OCI-LY1 (cell line): ENCODE measurements around the gene GKN2.

Experiments used
- H2AFZ ChIP-seq: fragments of 200-600 bp; sonication (generic), shearing (Covaris generic); 2 replicates; pipeline ENCODE4 v1.6.0; 2014; ENCODE audit warnings: antibody characterized with exemption, mild to moderate bottlenecking, low read length
- H3F3A ChIP-seq: fragments of 200-600 bp; sonication (generic), shearing (Covaris generic); 2 replicates; pipeline ENCODE4 v1.6.0; 2014; ENCODE audit warnings: mild to moderate bottlenecking, antibody characterized with exemption, low read length, moderate library complexity; ENCODE audit not compliant: insufficient read depth
- H3K27ac ChIP-seq: fragments of 200-600 bp; sonication (generic); 2 replicates; pipeline ENCODE4 v1.5.1; 2014; ENCODE audit warnings: low read length, mixed run types, mild to moderate bottlenecking, low read depth; ENCODE audit not compliant: poor library complexity, severe bottlenecking
- H3K27me3 ChIP-seq: fragments of 200-600 bp; sonication (generic); 2 replicates; pipeline ENCODE4 v1.6.0; 2014; ENCODE audit warnings: antibody characterized with exemption, mild to moderate bottlenecking, low read length, moderate library complexity; ENCODE audit not compliant: insufficient read depth
- H3K36me3 ChIP-seq: fragments of 200-600 bp; sonication (generic); 2 replicates; pipeline ENCODE4 v1.6.1; 2014; ENCODE audit warnings: mild to moderate bottlenecking, antibody characterized with exemption, low read length, moderate library complexity, mixed read lengths; ENCODE audit not compliant: insufficient read depth
- H3K4me1 ChIP-seq: fragments of 200-600 bp; sonication (generic); 2 replicates; pipeline ENCODE4 v1.5.1; 2014; ENCODE audit warnings: mild to moderate bottlenecking, low read length, moderate library complexity; ENCODE audit not compliant: insufficient read depth, severe bottlenecking
- H3K4me2 ChIP-seq: fragments of 200-600 bp; sonication (generic), shearing (Covaris generic); 2 replicates; pipeline ENCODE4 v1.6.1; 2014; ENCODE audit warnings: low read length
- H3K4me3 ChIP-seq: fragments of 200-600 bp; sonication (generic); 2 replicates; pipeline ENCODE4 v1.5.1; 2014; ENCODE audit warnings: low read length, low read depth, mild to moderate bottlenecking, mixed read lengths; ENCODE audit not compliant: poor library complexity, severe bottlenecking
- H3K79me2 ChIP-seq: fragments of 200-600 bp; shearing (Covaris generic); 2 replicates; pipeline ENCODE4 v1.6.1; 2016; ENCODE audit warnings: mixed run types, low read length, mixed read lengths; ENCODE audit not compliant: insufficient read depth
- H3K9ac ChIP-seq: fragments of 200-600 bp; sonication (generic), shearing (Covaris generic); 2 replicates; pipeline ENCODE4 v1.6.1; 2014; ENCODE audit warnings: mild to moderate bottlenecking, low read length, mixed read lengths
- H3K9me2 ChIP-seq: fragments of 200-600 bp; sonication (generic), shearing (Covaris generic); 2 replicates; pipeline ENCODE4 v1.6.1; 2014; ENCODE audit warnings: low read depth, mild to moderate bottlenecking, low read length, mixed read lengths
- H3K9me3 ChIP-seq: fragments of 200-600 bp; shearing (Covaris generic); 2 replicates; pipeline ENCODE4 v1.6.1; 2014; ENCODE audit warnings: low read length, mixed read lengths
- H4K20me1 ChIP-seq: fragments of 200-600 bp; sonication (generic), shearing (Covaris generic); 2 replicates; pipeline ENCODE4 v1.6.0; 2016; ENCODE audit warnings: mild to moderate bottlenecking, low read length; ENCODE audit not compliant: insufficient read depth
- EZH2 ChIP-seq: fragments of 200-600 bp; sonication (generic), shearing (Covaris generic); IDR thresholded peaks from 2 replicates; pipeline ENCODE4 v1.8.0; 2017; ENCODE audit warnings: borderline replicate concordance, mixed run types, mild to moderate bottlenecking, antibody characterized with exemption, low read length, moderate library complexity, mixed read lengths
- TF ChIP-seq, protein P1 (sequence below): fragments of 200-600 bp; sonication (generic), shearing (Covaris generic); IDR thresholded peaks from 2 replicates; pipeline ENCODE4 v1.5.1; 2017; ENCODE audit warnings: mild to moderate bottlenecking, antibody characterized with exemption, low read length, moderate library complexity, mixed read lengths

The GKN2 gene

DNA sequence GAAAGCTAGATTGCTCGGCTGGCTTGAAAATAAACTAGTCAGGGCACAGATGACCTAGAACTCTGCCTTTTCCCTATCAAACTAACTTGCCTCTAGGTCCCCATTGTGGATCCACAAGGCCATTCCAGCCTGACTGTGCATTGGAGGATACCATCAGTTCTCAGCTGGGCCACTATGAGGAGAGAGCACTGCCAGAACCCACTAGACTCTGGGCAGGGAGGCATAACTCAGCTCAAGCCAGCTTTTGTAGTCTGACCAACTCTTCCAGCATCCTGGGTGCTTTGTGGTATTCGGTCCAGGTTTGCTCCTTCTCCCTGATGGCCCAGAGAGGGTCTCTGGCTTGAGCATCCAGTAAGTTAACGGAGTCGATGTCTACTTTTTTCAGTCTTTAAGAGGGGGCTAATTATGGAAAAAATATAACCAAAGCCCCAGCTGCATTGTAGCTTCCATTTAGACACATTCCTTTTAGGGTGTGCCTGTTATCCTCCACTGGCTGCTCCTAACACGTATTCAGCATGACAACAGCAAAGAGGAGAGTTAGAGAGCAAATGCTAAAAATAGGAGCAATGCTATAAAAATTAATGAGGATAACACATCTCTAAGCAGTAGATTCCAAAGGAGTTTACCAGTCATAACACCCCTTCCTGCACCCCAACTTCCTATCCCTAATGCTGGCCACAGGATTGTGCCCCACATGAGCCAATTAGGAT, 15.2 kb downstream of the GKN2 start:
- Histone ChIP-seq H3K27ac (no peak overlapping the region), H3K27me3 (peaks cover 3% of the 10 kb centered on the region; the same call in 1 of the 2 replicates), H4K20me1 (no peaks in the 10 kb centered on the region), H3K4me2 (no peak overlapping the region), H2AFZ (no peak overlapping the region), H3K9me2 (no peaks in the 10 kb centered on the region), H3K79me2 (no peaks in the 10 kb centered on the region), H3F3A (no peaks in the 10 kb centered on the region), H3K9me3 (peaks cover 2% of the 10 kb centered on the region; the same call in 1 of the 2 replicates), H3K4me1 (no peaks in the 10 kb centered on the region), H3K36me3 (no peaks in the 10 kb centered on the region; the same call in 1 of the 2 replicates), H3K9ac (no peak overlapping the region), H3K4me3 (no peak overlapping the region)
- no peak for TF ChIP-seq EZH2
- TF ChIP-seq, protein P1, sequence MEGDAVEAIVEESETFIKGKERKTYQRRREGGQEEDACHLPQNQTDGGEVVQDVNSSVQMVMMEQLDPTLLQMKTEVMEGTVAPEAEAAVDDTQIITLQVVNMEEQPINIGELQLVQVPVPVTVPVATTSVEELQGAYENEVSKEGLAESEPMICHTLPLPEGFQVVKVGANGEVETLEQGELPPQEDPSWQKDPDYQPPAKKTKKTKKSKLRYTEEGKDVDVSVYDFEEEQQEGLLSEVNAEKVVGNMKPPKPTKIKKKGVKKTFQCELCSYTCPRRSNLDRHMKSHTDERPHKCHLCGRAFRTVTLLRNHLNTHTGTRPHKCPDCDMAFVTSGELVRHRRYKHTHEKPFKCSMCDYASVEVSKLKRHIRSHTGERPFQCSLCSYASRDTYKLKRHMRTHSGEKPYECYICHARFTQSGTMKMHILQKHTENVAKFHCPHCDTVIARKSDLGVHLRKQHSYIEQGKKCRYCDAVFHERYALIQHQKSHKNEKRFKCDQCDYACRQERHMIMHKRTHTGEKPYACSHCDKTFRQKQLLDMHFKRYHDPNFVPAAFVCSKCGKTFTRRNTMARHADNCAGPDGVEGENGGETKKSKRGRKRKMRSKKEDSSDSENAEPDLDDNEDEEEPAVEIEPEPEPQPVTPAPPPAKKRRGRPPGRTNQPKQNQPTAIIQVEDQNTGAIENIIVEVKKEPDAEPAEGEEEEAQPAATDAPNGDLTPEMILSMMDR = no peak

DNA sequence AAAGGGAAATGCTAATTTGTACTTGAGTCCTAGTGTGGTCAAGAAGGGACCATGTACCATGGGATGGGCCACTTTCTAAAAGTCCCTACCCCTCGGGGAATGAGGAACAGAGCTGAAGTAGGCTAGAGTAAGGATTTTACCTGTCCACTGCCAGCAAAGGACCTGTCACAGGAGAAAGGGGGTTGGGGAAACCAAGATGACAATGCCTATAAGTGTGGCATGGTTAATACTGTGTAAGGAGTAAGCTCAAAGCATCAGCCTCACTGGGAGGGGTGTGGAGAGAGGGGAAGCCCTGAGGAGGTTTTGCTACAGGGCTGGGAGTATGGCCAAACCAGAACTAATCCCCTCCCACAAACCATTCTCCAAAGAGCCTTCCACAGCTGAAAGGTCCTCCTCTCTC, 15.8 kb downstream of the GKN2 start:
- Histone ChIP-seq H3F3A (no peaks in the 10 kb centered on the region), H4K20me1 (no peaks in the 10 kb centered on the region), H3K79me2 (no peaks in the 10 kb centered on the region), H3K4me1 (no peaks in the 10 kb centered on the region), H2AFZ (no peak overlapping the region), H3K9me2 (no peaks in the 10 kb centered on the region), H3K27me3 (peaks cover 3% of the 10 kb centered on the region; the same call in 1 of the 2 replicates), H3K36me3 (no peaks in the 10 kb centered on the region; the same call in 1 of the 2 replicates), H3K9ac (no peak overlapping the region), H3K9me3 (peaks cover 2% of the 10 kb centered on the region; the same call in 1 of the 2 replicates), H3K4me2 (no peak overlapping the region), H3K27ac (no peak overlapping the region), H3K4me3 (no peak overlapping the region)
- TF ChIP-seq EZH2 = no peak
- TF ChIP-seq, protein P1 = no peak

DNA sequence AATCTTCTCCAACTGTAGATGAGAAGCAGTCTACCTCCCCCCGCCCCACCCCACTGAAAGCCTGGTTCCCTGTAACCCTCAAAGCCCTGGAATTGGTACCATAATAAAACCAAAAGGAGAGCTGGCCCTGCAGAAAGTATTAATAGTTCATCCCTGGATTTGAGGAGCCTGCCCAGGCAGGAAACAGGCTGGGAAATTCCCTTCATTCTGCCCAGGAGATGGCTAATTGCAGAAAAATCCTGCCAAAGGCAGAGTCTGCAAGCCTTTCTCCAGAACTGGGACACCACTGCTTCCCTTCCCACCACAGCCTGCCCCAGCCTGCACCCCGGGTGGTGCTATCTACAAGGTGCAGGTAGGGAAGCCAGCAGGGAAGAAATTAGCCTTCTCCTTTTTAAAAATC, 16.3 kb downstream of the GKN2 start:
- Histone ChIP-seq H3K4me1 (no peaks in the 10 kb centered on the region), H4K20me1 (no peaks in the 10 kb centered on the region), H3K4me3 (no peak overlapping the region), H3K9me3 (peaks cover 2% of the 10 kb centered on the region; the same call in 1 of the 2 replicates), H3F3A (no peaks in the 10 kb centered on the region), H3K4me2 (no peak overlapping the region), H3K79me2 (no peaks in the 10 kb centered on the region), H3K9me2 (no peaks in the 10 kb centered on the region), H3K27ac (no peak overlapping the region), H3K27me3 (peaks cover 3% of the 10 kb centered on the region; the same call in 1 of the 2 replicates), H2AFZ (no peak overlapping the region), H3K36me3 (no peaks in the 10 kb centered on the region; the same call in 1 of the 2 replicates), H3K9ac (no peak overlapping the region)
- no peak for TF ChIP-seq EZH2
- TF ChIP-seq, protein P1 = no peak
